GM12878 (cell line): Measurements from ENCODE around the gene PCDHGA1. TPM values are rescaled to one million over a fixed set of nuclear protein-coding genes. Genes with fewer than 3 reads are reported as not detected.

Experiments used
- ATAC-seq: fragments of 200-7000 bp; cut with Tn5 transposase; 3 replicates; pipeline ENCODE4 v1.9.1; 2020; ENCODE audit warnings: mild to moderate bottlenecking, moderate library complexity
- BruUV-seq: library from RNA; stranded (reverse); fragments of 400-500 nt; replicated peaks from 2 replicates; lab custom pipeline; 2021; lab: Mats Ljungman, UMichigan
- CTCF ChIA-PET: fragments of 300-600 bp; sonication (Branson Sonifier 250); formaldehyde crosslinking; extraction: SDS; loops from one replicate; lab custom pipeline; 2021; ENCODE audit warnings: inconsistent platforms; lab: Yijun Ruan, JAX
- POLR2A ChIA-PET: fragments of 350-600 bp; formaldehyde crosslinking; extraction: SDS; loops from one replicate; lab custom pipeline; 2021; ENCODE audit warnings: inconsistent platforms; lab: Charles Lee
- RAD21 ChIA-PET: fragments of 300-600 bp; sonication (Branson Sonifier 250); formaldehyde crosslinking; loops from one replicate; lab custom pipeline; 2023; ENCODE audit warnings: antibody characterized with exemption; ENCODE audit not compliant: unreplicated experiment; lab: Charles Lee
- SMC1A ChIA-PET: fragments of 300-600 bp; sonication (Branson Sonifier 250); formaldehyde crosslinking; loops from one replicate; lab custom pipeline; 2023; ENCODE audit not compliant: unreplicated experiment, uncharacterized antibody; lab: Charles Lee
- DNase-seq: peaks from one replicate; pipeline ENCODE4 v3.0.0-alpha.2; 2011; ENCODE audit warnings: low read depth, low spot score
- FAIRE-seq: peaks from 3 replicates; lab custom pipeline; 2011; peaks lifted over from hg19 to GRCh38; lab: Jason Lieb, UNC
- H2AFZ ChIP-seq: 2 replicates; pipeline ENCODE4 v1.6.0; 2011; ENCODE audit warnings: low read depth, low read length, control low read depth; ENCODE audit not compliant: control insufficient read depth
- H3K27ac ChIP-seq: 2 replicates; pipeline ENCODE4 v1.5.1; 2011; ENCODE audit warnings: control low read depth; ENCODE audit not compliant: control insufficient read depth, insufficient read depth
- H3K27me3 ChIP-seq, 2 experiments: replicated peaks in 1 of 2; 2 replicates each; pipeline versions ENCODE4 v1.6.0 to v1.6.1; 2011; ENCODE audit warnings: low read length in 1 of 2; ENCODE audit not compliant: control insufficient read depth in 2 of 2, insufficient read depth in 2 of 2
- H3K36me3 ChIP-seq, 2 experiments: 2 replicates each; pipeline ENCODE4 v1.5.1; 2011; ENCODE audit warnings: low read length in 1 of 2; ENCODE audit not compliant: control insufficient read depth in 2 of 2, insufficient read depth in 2 of 2
- H3K4me1 ChIP-seq: 2 replicates; pipeline ENCODE4 v1.6.1; 2011; ENCODE audit warnings: mild to moderate bottlenecking, low read length, moderate library complexity, mixed read lengths; ENCODE audit not compliant: control insufficient read depth, insufficient read depth
- H3K4me2 ChIP-seq: 2 replicates; pipeline ENCODE4 v1.6.0; 2011; ENCODE audit warnings: control low read depth; ENCODE audit not compliant: control insufficient read depth, insufficient read depth
- H3K4me3 ChIP-seq: fragments of 200-600 bp; sonication (generic); 2 replicates; pipeline ENCODE4 v1.5.1; 2016
- H3K79me2 ChIP-seq: 2 replicates; pipeline ENCODE4 v1.6.0; 2011; ENCODE audit warnings: low read length; ENCODE audit not compliant: control insufficient read depth, insufficient read depth
- H3K9ac ChIP-seq: 2 replicates; pipeline ENCODE4 v1.8.0; 2011; ENCODE audit warnings: low read length, control low read depth, mixed read lengths; ENCODE audit not compliant: control insufficient read depth, insufficient read depth
- H3K9me3 ChIP-seq: replicated peaks from 3 replicates; pipeline ENCODE4 v1.5.1; 2011; ENCODE audit warnings: mild to moderate bottlenecking, low read length; ENCODE audit not compliant: control insufficient read depth, insufficient read depth
- H4K20me1 ChIP-seq: 2 replicates; pipeline ENCODE4 v1.6.0; 2011; ENCODE audit not compliant: control insufficient read depth, insufficient read depth
- YY1 ChIP-seq: IDR thresholded peaks from 2 replicates; pipeline ENCODE4 v1.6.1; 2011; ENCODE audit warnings: low read depth, mild to moderate bottlenecking, low read length
- ZBTB33 ChIP-seq: fragments of 450-650 bp; IDR thresholded peaks from 2 replicates; pipeline ENCODE4 v1.6.1; 2017; ENCODE audit warnings: mild to moderate bottlenecking
- WGBS: methylation state at CpG from one replicate; pipeline ENCODE4 v1.1.6; 2016; ENCODE audit warnings: low lambda C conversion rate; ENCODE audit not compliant: insufficient replicate concordance, insufficient coverage; ENCODE audit errors: missing lambda C conversion rate; 5-methylcytosine and 5-hydroxymethylcytosine counted together
- in situ Hi-C: fragments of 300-500 bp; cut with MboI; formaldehyde crosslinking; loops from 9 replicates; pipeline ENCODE4 v1.14.3; 2018; ENCODE audit warnings: mixed read lengths
- intact Hi-C: fragments of 100-400 bp; cut with micrococcal nuclease; formaldehyde crosslinking; loops from one replicate; pipeline ENCODE4 v1.14.2; 2022; ENCODE audit not compliant: unreplicated experiment
- polyA plus RNA-seq, 11 experiments: library from polyadenylated mRNA; depleted of rRNA in 4 of 11; unstranded in 6 of 11; stranded (reverse) in 5 of 11; fragments of >200 nt; fragmentation: Nextera tagmentation in 4 of 11; fragmentation: Illumina TruSeq in 1 of 11; extraction: Ambion mirVana in 4 of 11; extraction: Trizol in 1 of 11; gene quantifications; 1 replicate in 1 of 11; 2 replicates in 10 of 11; pipeline versions ENCODE4 v1.2.1 to v1.2.3, GENCODE V29; 2011 to 2016; ENCODE audit warnings: inconsistent platforms in 2 of 11, missing spikeins in 2 of 11, low read depth in 1 of 11
- total RNA-seq, 4 experiments: library from RNA; depleted of rRNA in 3 of 4; stranded (reverse); fragments of >200 nt in 3 of 4; fragmentation: Illumina TruSeq in 1 of 4; extraction: Trizol in 1 of 4; gene quantifications; 2 replicates each; pipeline versions ENCODE4 v1.2.1 to v1.2.3, GENCODE V29; 2013 to 2021

The PCDHGA1 gene
- total and polyA plus RNA-seq, 10 of the 15 experiments (the other 5 are each of a cell fraction or from before 2014, with no cell fraction given), result 0.02 to 0.51 (median 0.19) TPM; not detected in 3

- RAD21 ChIA-PET, result interaction anchor here (1.0 kb wide), 2 partner anchors 28 to 71 kb away, joined by 3 read pairs; no protein-coding TSS in a partner anchor
- POLR2A ChIA-PET, result interaction anchor here (0.7 kb wide), 1 partner anchor 13 kb away, joined by 3 read pairs; no protein-coding TSS in a partner anchor
- FAIRE-seq (no peak), DNase-seq (no peak), ATAC-seq (no peak)
- Histone ChIP-seq H3K9ac (no peak overlapping the region), H3K4me1 (peaks cover 24% of the 10 kb centered on the region), H3K27ac (no peak overlapping the region), H3K4me2 (no peak overlapping the region), H3K36me3 (no peaks in the 10 kb centered on the region), H3K79me2 (no peaks in the 10 kb centered on the region), H3K9me3 (no peaks in the 10 kb centered on the region; the same call in 2 of the 3 replicates), H3K4me3 (no peak overlapping the region), H2AFZ (no peak overlapping the region), H4K20me1 (no peaks in the 10 kb centered on the region), H3K27me3 (no peaks in the 10 kb centered on the region; a peak in 1 of 4 replicates)
- no TSS peak for BruUV-seq
- WGBS, result 97% methylated on average over 10 of the region's 10 CpGs
- CTCF ChIA-PET, result interaction anchor here (0.8 to 3.4 kb wide), 11 partner anchors 12 to 98 kb away, joined by 3 to 19 read pairs (median 5); no protein-coding TSS in a partner anchor
- SMC1A ChIA-PET, result interaction anchor here (1.0 to 2.0 kb wide), 6 partner anchors 9 to 19 kb away, joined by 3 to 6 read pairs (median 3); partner anchors contain the start of gene PCDHGC3
- 0 out of 2 replicates have a peak, but pooled peaks have one; percentile 32 for TF ChIP-seq YY1
- no peak for TF ChIP-seq ZBTB33
- in situ Hi-C loops, result no loop called here
- intact Hi-C loops, result no loop called here
These were observed 163.4 kb downstream of the PCDHGA1 start for GRCh38 chr5:141493500-141494422.
